ENCODE measurements around the gene CYB5R4.
"Not testable (repeated sequence)": the region's sequence is repeated elsewhere in the genome, so short reads cannot be mapped to it uniquely, and the experiment has no call there.

The CYB5R4 gene

DNA sequence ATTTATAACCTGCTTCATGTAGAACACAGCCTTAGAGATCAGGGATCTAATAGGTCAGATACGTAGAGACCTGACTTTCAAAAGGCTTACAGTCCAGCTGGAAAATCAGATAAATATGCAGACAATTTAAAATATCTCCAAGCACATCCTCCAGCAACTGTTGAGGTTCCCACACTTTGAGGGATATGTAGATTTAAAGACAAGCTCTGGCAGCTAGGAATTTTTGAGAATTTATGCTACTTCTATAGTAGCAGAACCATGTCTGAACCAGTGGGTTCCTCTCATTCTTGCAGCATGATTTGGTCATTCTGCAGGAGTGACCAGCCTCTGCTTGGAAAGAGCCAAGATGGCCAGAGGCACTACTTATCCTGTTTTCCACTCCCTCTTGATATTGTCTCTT lies 60.5 kb downstream of the CYB5R4 start:
- DNase-seq, result no peak

DNA sequence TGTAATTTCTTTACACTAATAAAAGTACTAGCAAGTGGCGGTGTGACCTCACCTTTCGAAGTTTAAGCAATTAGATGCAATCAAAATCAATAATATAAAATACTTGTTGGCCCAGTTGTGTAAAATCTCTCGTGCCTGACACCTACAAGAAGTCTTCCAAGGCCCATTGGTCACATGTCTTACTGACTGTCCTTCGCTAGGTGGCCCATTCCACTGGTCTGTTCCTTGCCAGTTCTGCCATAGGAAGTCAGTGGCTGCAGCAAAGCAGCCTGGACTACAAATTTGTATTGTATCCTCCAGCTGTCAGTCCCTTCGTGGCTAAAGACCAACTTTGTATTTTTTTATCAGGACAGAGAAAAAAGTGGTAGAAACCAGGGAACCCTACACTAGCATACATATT lies 61.8 kb downstream of the CYB5R4 start:
- DNase-seq, result no peak

DNA sequence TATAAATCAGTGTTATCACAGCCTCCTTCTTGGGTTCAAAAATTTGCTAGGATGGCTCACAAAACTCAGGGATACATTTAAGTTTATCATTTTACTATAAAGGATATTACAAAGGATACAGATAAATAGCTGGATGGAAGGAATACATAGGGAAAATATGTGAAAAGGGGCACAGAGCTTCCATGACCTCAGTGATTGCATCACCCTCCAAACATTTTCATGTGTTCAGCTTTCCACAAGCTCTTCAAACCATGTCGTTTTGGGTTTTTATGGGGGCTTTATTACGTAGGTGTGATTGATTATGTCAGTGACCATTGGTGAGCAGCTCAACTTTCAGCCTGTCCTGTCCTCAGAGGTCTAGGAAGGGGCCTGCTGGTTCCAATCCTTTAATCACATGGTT lies 68.0 kb downstream of the CYB5R4 start:
- no peak for DNase-seq

DNA sequence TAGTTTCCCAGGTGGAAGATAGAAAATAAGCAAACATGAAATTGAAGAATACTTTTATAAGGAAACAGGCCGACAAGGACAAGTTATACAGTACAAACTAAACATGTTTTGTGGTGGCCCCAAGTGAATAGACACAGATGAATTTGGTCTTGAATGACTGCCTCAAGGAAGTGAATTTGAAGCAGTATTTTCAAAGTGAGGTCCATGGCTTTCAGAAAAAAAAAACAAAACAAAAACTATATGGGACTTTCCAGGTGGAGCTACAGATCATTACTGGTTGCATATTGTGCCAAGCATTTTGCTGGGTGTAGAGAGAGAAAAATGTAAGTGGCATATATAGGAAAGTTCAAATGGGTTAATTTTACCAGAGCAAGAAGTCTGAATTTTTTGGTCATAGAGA lies 68.8 kb downstream of the CYB5R4 start:
- no peak for DNase-seq

DNA sequence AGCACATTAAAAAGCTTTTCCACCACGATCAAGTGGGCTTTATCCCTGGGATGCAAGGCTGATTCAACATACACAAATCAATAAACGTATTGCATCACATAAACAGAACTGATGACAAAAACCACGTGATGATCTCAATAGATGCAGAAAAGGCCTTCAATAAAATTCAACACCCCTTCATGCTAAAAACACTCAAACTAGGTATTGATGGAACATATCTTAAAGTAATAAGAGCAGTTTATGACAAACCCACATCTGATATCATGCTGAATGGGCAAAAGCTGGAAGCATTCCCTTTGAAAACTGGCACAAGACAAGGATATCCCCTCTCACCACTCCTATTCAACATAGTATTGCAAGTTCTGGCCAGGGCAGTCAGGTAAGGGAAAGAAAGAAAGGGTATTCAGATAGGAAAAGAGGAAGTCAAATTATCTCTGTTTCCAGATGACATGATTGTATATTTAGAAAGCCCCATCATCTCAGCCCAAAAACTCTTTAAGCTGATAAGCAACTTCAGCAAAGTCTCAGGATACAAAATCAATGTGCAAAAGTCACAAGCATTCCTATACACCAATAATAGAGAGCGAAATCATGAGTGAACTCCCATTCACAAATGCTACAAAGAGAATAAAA lies 86.8 kb downstream of the CYB5R4 start:
- not testable (repeated sequence) for DNase-seq

DNA sequence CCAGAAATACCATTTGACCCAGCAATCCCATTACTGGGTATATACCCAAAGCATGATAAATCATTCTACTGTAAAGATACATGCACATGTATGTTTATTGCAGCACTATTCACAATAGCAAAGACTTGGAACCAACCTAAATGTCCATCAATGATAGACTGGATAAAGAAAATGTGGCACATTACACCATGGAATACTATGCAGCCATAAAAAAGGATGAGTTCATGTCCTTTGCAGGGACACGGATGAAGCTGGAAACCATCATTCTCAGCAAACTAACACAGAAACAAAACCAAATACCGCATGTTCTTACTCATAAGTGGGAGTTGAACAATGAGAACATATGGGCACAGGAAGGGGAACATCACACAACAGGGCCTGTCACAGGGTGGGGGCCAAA lies 88.5 kb downstream of the CYB5R4 start:
- DNase-seq, result not testable (repeated sequence)

DNA sequence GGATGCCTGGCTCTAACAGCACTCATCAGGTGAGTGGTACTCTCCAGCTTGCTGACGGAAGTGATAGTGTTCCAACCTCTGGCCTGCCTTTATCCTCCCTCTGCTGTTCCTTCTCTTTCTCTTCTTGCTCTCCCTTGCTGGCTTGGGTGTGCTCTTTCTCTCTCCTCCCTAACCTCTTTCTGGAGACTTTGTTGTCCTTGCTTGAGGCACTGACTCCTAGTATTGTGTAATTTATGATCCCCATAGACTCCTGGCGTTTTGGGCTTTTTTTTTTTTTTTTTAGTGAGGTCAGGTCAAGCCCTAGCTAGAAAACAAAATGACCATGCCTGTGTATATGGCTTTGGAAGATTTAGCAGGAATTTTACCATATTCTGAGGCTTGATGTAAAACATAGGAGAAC lies 89.4 kb downstream of the CYB5R4 start:
- no peak for DNase-seq

DNA sequence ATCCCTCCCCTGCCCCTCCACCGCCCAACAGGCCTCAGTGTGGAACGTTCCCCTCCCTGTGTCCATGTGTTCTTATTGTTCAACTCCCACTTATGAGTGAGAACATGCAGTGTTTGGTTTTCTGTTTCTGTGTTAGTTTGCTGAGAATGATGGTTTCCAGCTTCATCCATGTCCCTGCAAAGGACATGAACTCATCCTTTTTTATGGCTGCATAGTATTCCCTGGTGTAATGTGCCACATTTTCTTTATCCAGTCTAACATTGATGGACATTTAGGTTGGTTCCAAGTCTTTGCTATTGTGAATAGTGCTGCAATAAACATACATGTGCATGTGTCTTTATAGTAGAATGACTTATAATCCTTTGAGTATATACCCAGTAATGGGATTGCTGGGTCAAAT lies 91.9 kb downstream of the CYB5R4 start:
- DNase-seq, result not testable (repeated sequence)

DNA sequence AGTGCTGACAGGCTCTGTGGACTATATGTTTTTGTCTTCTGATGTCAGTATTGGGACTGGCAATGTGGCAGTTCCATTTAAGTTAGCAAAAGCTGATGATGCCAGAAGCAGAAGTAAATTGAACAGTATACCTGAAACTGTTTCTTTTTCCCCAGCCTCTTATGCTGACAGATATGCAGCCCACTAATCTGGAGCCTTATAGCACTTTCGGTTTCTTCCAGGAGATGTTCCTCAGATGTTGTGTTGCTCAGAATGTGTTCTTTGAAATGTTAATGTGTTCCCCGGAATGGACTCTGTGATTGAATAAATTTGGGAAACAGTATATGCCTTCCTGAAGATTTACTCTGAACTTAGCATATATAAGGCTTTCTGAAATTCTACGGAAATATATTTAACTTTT lies 93.3 kb downstream of the CYB5R4 start:
- DNase-seq, result no peak

DNA sequence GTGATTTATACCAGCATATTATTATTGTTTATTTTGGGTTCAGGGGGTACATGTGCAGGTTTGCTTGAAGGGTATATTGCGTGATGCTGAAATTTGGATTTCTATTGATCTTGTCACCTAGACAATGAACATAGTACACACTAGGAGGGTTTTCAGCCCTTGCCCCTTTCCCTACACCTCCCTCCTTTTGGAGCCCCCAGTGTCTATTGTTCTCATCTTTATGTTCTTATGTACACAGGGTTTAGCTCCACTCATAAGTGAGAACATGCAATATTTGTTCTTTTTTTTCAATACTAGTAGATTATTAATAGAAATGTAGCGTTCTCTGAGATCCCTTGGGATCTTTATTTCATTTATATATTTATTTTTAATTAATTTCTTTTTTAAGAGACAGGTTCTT lies 94.9 kb downstream of the CYB5R4 start:
- peak; percentile 40 for DNase-seq

DNA sequence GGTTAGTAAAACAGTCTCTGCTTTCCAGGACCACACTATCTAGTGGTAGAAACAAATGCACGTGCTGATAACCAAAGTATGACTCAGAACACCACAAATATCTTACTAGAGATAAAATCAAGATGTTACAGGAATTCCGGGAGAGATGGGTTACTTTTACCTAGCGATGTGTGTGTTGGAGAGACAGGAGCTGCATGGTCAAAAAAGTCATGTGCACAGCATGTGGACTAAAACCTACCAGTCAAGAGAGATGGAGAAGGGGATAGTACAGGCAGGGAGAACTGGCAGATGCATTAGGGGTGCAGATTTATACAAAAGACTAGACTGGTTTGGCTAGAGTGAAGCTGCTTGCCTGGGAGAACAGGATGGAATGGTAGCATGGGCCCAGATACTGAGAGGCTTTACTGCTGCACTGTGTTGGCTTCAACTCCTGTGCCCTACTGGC lies 98.8 kb downstream of the CYB5R4 start:
- no peak for DNase-seq

DNA sequence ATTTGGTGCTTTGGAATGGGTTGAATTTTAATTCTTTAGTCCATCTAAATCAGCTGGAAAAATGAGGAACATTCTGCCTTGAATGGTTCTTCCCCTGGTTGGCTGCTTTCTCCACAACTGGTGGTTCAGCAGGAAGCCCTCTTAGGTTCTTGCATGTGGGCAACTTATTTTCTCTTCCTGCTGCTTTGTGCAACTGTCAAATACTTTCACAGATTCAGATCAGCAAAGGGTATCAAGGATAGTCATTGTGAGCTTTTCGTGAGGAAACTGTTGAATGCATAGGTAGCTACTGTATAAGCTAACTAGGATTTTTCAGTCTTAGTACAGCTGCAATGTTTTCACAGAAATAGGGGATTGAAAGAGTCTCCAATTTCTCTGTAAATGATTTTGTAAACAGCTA lies 101.2 kb downstream of the CYB5R4 start:
- DNase-seq, result no peak

DNA sequence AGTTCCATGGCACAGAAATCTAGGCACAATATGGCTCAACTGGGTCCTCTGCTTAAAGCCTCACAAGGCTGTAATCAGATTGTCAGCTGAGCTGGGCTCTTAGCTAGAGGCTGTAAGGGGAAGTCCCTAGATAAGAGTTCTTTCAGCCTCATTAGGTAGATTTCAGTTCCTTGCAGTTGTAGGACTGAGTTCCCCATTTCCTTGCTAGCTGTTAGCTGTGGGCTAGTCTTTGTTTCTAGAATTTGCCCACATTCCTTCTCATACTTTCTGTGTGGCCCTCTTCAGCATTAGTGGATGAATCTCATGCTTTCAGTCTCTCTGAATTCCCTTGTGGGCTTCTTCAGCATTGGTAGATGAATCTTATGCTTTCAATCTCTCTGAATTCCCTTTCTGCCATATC lies 103.1 kb downstream of the CYB5R4 start:
- no peak for DNase-seq

DNA sequence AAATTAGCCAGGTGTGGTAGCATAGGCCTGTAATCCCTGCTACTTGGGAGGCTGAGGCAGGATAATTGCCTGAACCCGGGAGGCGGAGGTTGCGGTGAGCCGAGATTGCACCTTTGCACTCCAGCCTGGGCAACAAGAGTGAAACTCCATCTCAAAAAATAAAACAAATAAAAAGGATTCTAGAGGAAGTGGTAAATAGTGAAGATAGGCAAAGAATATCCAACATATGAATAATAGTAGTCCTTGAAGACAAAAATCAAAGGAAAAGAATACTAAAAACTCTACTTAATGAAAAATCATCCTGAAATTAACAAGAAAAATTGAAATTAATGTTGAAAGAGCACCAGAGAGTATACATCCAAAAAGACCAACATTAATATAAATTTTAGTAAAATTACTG lies 107.0 kb downstream of the CYB5R4 start:
- no peak for DNase-seq

DNA sequence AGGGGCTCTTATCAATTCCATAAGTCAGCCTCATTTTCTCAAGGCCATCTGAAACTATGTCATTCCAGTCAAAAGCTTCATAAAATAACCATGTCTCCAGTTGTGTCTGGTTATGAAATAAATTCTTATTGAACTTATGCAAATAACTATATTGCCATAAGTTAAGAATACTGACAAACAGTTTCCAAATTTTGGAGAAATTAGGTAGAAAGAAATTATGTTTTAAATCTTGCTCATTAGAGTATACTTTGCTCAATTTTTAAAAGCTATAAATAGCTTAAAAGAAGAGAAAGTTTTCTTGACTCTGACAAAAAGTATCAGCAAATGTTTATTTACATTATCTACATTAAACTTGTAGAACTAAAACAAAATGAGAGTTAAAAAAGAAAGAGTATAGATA lies 111.1 kb downstream of the CYB5R4 start:
- no peak for DNase-seq

DNA sequence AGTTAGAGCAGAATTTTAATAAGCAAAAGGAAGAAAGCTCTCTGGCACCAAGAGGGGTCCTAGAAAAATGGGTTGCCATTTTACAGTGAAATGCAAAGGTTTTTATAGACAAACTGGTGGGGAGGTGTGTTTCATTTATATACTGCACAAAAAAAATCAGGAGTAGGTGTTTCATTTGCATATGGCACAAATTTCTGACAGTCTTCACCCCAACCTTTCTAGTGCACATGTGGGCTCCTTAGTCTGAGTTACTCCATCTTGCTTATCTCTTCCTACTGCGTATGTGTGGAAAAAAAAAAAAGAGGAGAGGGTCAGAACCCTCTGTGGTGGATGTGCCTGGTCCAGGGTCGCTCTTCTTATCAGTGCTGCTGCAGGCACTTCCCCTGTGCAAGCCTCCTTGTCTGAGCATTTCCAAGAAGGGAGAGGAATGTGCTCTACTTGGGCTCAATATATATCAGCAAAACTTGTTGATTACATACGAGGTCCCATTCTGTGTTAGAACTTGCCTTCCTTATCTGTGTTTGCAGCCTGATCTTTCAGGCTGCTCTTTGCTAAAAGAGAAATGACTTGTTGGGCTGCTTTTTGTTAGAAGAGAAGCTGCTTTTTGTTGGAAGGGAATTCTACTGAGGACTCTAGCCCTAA lies 115.0 kb downstream of the CYB5R4 start:
- DNase-seq, result no peak

DNA sequence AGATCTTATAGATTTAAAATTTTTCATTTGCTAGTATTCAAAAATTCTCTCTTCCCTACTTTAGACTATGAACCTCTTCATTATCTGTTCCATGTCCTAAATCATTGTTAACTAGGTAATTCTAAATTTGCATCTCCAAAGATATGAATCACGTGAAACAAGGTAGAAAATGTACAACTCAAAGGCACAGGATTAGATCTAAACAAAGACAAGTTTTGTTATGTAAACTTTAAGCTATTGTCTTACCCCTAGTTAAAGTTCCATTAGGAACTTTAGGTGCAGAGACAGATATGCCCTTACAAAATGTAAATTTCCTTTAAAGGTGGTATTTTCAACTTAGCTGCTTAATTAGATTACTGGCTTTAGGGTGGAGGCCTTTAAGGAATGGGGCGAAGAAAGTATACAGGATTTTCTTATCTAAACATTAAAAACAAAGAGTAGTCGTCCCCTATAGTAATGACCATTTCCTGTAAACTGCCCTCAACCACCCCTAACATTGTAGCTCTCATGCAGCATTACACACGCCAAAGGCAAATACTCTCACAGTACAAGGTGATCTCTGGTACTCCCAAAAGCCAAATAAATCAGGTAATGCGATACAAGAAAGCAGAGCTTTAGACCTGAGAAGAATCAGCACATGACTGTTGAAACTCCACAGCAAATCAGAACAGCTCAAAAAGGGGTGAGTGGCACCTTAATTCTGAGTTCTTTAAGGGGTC lies 116.7 kb downstream of the CYB5R4 start:
- peak; percentile 65 for DNase-seq

DNA sequence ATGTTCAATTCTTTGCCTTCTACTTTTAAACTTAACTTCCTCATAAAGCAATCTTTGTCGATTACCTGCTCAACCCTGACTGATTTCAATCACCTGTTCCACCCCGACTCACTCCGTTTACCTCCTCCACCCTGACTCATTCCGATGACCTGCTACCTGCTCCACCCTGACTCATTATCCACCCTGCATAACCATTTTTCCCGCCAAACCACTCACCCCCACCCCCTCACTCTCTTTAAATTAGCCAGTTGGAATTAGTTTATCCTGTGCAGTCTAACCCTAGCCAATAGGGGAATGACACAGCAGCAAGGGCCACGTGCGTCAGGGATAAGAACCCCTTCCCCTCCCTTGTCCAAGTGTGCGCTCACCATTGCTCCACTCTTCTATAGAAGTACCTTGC lies 117.4 kb downstream of the CYB5R4 start:
- peak; percentile 38 for DNase-seq

DNA sequence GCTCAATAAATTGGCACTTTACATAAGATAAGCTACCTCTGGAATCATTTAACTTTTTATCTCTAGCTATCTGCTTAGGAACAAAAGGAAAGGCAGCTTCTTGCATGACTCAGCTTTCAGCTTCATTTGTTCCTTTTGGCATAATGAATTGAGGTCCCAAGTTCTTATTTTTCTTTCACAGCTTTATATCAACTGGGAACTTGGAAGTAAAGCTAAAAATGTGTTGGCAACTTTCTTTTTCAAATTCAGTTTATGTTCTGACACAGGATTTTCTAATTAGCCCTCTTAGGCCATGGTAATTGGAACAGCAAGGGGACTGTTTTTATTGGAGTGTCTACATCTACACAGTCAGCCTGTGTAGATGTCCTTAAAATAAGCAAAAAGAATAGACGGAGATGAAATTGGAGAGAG lies 118.8 kb downstream of the CYB5R4 start:
- DNase-seq, result no peak

DNA sequence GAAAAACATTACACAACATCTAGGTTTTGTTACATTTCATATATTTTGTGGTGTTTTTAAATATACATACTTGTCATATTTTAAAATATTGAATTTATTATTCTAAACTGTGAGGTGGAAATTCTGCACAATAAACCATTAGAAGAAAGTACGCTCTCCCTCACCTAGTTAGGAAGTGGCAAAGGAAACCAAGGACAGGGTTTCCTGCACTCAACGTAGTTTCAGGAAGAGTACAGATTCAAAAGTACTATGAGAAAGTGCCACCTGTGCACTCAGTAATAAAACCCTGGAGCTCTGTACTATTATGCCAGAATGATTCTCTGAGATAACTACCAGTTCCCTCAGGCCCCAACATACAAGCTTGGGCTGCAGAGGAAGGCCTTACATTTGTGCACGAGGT lies 119.5 kb downstream of the CYB5R4 start:
- DNase-seq, result peak; percentile 51

DNA sequence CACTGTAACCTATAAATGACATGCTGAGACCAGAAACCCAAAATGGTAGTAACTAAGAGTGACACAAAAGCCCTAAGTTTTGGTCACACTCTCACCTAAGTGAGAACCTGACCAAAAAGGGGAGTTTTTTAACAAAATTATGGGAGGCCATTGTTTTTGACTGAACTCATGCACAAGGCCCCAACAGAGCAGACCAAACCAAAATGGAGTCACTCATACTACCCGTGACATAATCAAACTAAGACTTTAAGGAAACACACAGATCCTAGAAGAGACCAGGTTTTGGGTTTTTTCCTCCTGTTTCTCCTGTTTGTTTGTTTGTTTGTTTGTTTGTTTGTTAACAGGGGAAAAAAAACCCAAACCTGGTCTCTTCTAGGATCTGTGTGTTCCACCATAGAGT lies 124.9 kb downstream of the CYB5R4 start:
- no peak for DNase-seq

DNA sequence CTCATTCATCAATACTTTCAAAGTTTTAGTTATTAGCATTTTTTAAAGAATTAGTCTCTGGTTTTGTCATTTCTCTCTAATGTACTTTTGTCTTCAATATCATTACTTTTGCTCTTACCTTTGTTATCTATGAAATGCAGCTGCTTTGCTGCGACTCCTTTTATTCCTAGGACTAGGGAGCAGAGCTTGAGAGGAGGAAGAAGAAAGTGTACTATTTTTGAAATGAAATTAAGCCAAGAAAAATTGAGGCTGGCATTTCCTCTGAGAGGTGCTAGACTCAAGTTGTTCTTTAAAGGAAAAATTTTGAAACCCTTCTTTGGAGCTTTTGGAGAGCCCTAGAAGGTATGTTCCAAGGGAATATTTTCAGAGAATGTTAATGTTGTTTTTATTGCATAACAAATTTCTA lies 125.8 kb downstream of the CYB5R4 start:
- DNase-seq, result no peak

DNA sequence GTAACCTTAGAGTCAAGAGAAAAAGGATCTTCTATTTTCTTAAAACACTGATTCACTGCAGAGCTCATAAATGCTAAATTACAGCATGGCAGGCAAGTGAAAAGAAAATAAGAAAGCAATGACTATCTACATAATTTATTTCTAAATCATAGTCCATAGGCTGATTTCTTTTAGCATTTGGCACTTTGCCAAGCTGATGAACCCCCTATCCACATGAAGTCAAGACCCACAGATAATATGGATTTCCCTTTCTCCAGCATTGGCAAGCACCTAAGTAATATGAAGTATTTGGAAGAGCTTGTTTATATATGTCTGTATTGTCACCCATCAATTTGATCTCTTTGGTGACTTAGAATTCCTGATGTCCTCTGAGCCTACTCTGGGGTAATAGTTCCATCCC lies 126.2 kb downstream of the CYB5R4 start:
- no peak for DNase-seq

DNA sequence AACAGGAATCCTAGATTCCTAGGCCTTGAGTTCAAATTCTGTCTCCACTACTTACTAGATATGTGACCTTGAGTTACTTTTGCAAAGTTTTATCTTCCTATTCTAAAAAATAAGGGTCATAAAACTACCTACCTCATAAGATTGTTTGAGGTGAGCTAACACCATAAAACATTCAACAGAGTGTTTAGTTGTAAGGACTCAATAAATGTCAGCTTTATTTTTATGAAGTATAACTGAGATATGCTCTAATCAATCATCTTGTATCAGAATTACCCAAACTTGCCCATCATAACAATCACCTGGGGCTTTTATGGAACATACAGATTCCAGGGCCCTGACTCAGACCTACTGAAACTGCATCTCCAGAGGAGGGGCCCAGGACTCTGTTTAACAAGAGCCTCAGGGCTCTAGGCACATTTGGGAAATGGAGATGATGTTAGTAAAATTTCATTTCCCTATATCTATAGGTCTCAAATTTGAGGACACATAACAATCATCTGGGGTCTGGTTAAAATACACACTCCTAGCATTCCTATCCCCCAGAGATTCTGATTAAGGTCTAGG lies 138.6 kb downstream of the CYB5R4 start:
- no peak for DNase-seq
